ENCODE results near the gene MYL6. TPM values are rescaled to one million over a fixed set of nuclear protein-coding genes. Genes with fewer than 3 reads are reported as not detected.
"Not testable (repeated sequence)": the region's sequence is repeated elsewhere in the genome, so short reads cannot be mapped to it uniquely, and the experiment has no call there.

MYL6 gene
- total RNA-seq, 1 experiment from 2014 or later = 640 TPM

DNA sequence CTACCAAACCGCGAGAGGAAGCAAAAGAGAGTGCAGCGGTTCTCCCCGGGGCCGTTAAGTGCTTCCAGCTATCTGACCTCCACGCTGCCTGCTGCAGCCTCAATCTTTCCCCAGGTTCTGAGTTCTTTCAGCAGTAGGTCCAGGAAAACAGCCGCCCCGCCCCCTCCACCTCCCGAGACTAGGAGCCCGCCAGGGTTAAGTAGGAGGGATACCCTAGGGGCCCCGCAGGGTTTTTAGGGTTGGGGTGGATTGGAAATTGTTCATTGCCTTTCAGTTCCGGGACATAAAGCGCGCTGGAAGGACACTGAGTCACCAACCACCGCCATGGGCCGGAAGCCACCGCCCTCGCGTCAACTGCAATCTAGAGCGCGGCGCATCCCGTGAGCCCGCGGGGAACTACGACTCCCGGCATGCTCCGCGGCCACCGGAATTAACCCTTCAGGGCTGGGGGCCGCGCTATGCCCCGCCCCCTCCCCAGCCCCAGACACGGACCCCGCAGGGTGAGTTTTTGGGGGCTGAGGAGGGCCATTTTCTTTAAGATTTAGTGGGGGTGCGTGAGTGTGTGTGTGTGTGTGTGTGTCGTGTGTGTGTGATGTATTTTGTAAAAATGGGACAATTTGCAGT lies 5.9 kb upstream of the MYL6 start, which contains the start of gene MYL6B:
Gene MYL6B, plus strand, starts transcription at position 456 of the 624 bp plus-strand sequence. CDS start 1,332 bp downstream, outside the sequence.
- no peaks in the 10 kb centered on the region for H3K9me2 ChIP-seq (replicated peaks; ENCODE audit: insufficient read depth, low read length)
- H3K79me2 ChIP-seq (ENCODE audit: low read length) = peaks cover 13% of the 10 kb centered on the region; the same call in 1 of the 2 replicates
- H3K4me1 ChIP-seq (ENCODE audit: low read length) = peaks cover 35% of the 10 kb centered on the region
- no peaks in the 10 kb centered on the region for H3K27me3 ChIP-seq (ENCODE audit: low read length)
- H2AFZ ChIP-seq (ENCODE audit: low read length) = peak within 1 kb of the TSS; percentile 39
- H4K20me1 ChIP-seq (ENCODE audit: insufficient read depth, low read depth, low read length) = no peaks in the 10 kb centered on the region
- peak within 1 kb of the TSS; percentile 89 for H3K4me2 ChIP-seq (ENCODE audit: low read depth, low read length, poor library complexity, severe bottlenecking)
- H3K4me3 ChIP-seq (ENCODE audit: low read length) = peak within 1 kb of the TSS; percentile 83
- DNase-seq = peak; percentile 98
- H3K9me3 ChIP-seq (ENCODE audit: low read length) = no peaks in the 10 kb centered on the region
- peak within 1 kb of the TSS; percentile 89 for H3K9ac ChIP-seq (ENCODE audit: low read length)
- H3K27ac ChIP-seq (ENCODE audit: low read length) = peak within 1 kb of the TSS; percentile 91
- no peaks in the 10 kb centered on the region for H3K36me3 ChIP-seq (ENCODE audit: insufficient read depth, low read length)

DNA sequence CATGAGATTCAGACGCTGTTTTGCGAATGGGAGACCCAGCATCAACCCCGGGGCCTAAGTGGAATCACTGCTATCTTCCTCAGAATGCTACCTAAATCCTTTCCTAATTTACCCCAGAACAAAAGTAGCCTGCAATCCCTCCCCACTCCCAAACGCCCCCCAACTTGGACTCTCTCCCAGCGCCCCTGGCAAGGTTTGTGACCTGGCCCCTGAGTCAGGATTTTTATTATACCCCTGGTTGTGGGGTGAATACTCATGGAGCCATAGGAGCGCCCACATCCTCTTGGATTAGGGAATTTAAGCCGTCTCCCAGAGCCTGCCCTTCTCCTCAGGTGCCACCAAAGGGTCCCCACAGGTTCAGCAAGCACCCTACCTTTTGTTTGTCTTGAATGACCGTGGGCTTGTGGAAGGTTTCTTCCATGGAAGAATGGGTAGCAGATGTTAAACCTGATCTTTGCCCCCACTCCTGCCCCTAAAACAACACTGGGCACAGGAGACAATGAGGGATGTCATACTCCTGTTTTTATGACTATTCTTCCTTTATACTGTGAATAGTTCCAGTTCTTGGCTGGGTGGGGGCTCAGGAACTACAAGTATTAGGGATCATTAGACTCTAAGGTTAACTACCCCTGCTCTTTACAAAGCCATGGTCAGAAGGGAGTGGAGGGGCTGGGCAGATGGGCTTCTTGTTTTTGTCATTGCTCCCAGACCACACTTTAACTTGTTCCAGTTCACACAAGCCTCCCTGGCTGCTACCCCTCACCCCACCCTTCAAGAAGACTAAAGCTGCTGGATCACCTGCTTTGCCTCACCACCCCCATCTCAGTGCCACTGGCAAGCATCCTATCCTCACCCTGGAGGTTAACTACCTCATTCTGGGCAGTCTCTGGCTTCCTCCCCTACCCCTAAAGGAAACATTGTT lies 5.1 kb upstream of the MYL6 start:
- no peaks in the 10 kb centered on the region for H3K36me3 ChIP-seq (ENCODE audit: insufficient read depth, low read length)
- H3K27me3 ChIP-seq (ENCODE audit: low read length) = no peaks in the 10 kb centered on the region
- no peaks in the 10 kb centered on the region for H3K9me3 ChIP-seq (ENCODE audit: low read length)
- peak overlapping the region; percentile 89 for H3K4me2 ChIP-seq (ENCODE audit: low read depth, low read length, poor library complexity, severe bottlenecking)
- H4K20me1 ChIP-seq (ENCODE audit: insufficient read depth, low read depth, low read length) = no peaks in the 10 kb centered on the region
- H3K27ac ChIP-seq (ENCODE audit: low read length) = 0 out of 2 replicates have a peak overlapping the region, but pooled peaks have one; percentile 14
- H3K9me2 ChIP-seq (replicated peaks; ENCODE audit: insufficient read depth, low read length) = no peaks in the 10 kb centered on the region
- H3K79me2 ChIP-seq (ENCODE audit: low read length) = peaks cover 13% of the 10 kb centered on the region; the same call in 1 of the 2 replicates
- H3K4me3 ChIP-seq (ENCODE audit: low read length) = peak overlapping the region; percentile 83
- H3K4me1 ChIP-seq (ENCODE audit: low read length) = peaks cover 38% of the 10 kb centered on the region
- peak overlapping the region; percentile 89 for H3K9ac ChIP-seq (ENCODE audit: low read length)
- DNase-seq = no peak
- H2AFZ ChIP-seq (ENCODE audit: low read length) = no peak overlapping the region

DNA sequence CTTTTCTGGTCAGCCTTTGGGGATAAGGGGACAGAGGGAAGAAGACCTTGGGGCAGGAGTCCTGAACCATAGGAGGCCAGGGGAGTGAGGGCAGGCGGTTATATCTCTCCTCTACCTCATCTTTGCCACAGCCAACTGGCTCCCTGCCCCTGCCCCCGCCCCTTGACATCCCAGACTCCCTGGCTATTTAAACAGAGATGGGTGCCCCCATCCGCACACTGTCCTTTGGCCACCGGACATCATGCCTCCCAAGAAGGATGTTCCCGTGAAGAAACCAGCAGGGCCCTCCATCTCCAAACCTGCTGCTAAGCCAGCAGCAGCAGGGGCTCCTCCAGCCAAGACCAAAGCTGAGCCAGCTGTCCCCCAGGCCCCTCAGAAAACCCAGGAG lies 4.5 kb upstream of the MYL6 start:
- peaks cover 38% of the 10 kb centered on the region for H3K4me1 ChIP-seq (ENCODE audit: low read length)
- no peaks in the 10 kb centered on the region for H3K27me3 ChIP-seq (ENCODE audit: low read length)
- H3K9me2 ChIP-seq (replicated peaks; ENCODE audit: insufficient read depth, low read length) = no peaks in the 10 kb centered on the region
- H3K36me3 ChIP-seq (ENCODE audit: insufficient read depth, low read length) = no peaks in the 10 kb centered on the region
- H3K9me3 ChIP-seq (ENCODE audit: low read length) = no peaks in the 10 kb centered on the region
- H3K27ac ChIP-seq (ENCODE audit: low read length) = peak overlapping the region; percentile 14; the same call in 1 of the 2 replicates
- peak overlapping the region; percentile 89 for H3K4me2 ChIP-seq (ENCODE audit: low read depth, low read length, poor library complexity, severe bottlenecking)
- H4K20me1 ChIP-seq (ENCODE audit: insufficient read depth, low read depth, low read length) = no peaks in the 10 kb centered on the region
- peak overlapping the region; percentile 89 for H3K9ac ChIP-seq (ENCODE audit: low read length)
- DNase-seq = no peak
- H3K79me2 ChIP-seq (ENCODE audit: low read length) = peaks cover 19% of the 10 kb centered on the region
- H2AFZ ChIP-seq (ENCODE audit: low read length) = no peak overlapping the region
- H3K4me3 ChIP-seq (ENCODE audit: low read length) = peak overlapping the region; percentile 83; the same call in 1 of the 2 replicates

DNA sequence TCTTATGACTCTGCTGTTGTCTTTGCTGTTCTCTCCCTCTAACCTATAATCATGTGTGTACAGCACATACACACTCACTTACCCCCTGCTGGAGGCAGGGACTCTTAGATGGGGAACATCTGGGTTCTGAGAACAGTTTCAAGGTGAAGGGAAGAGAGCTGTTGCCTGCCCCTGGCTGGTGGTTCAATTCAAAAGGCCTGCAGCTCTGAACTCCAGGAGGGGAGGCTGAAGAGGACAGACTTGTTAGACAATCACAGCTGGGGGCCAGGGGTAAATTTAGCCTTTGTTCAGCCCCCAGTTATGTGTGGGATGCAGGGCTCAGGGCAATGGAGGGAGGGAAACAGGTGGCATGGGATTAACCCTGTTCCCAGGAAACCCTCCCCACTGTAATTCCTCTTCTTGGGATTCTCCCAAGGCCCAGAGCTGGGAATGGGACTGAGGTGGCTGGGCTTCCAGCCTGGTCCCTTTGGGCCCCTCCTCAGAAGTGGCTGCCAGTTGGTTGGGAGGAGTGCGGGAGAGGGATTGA lies 3.9 kb upstream of the MYL6 start:
- H3K4me2 ChIP-seq (ENCODE audit: low read depth, low read length, poor library complexity, severe bottlenecking) = peak overlapping the region; percentile 89
- H3K9me2 ChIP-seq (replicated peaks; ENCODE audit: insufficient read depth, low read length) = no peaks in the 10 kb centered on the region
- H3K27ac ChIP-seq (ENCODE audit: low read length) = peak overlapping the region; percentile 14; the same call in 1 of the 2 replicates
- H3K4me3 ChIP-seq (ENCODE audit: low read length) = no peak overlapping the region
- H3K4me1 ChIP-seq (ENCODE audit: low read length) = peaks cover 40% of the 10 kb centered on the region
- H2AFZ ChIP-seq (ENCODE audit: low read length) = no peak overlapping the region
- peak; percentile 54 for DNase-seq
- H3K9me3 ChIP-seq (ENCODE audit: low read length) = no peaks in the 10 kb centered on the region
- H4K20me1 ChIP-seq (ENCODE audit: insufficient read depth, low read depth, low read length) = no peaks in the 10 kb centered on the region
- no peaks in the 10 kb centered on the region for H3K27me3 ChIP-seq (ENCODE audit: low read length)
- no peaks in the 10 kb centered on the region for H3K36me3 ChIP-seq (ENCODE audit: insufficient read depth, low read length)
- peaks cover 25% of the 10 kb centered on the region for H3K79me2 ChIP-seq (ENCODE audit: low read length)
- H3K9ac ChIP-seq (ENCODE audit: low read length) = peak overlapping the region; percentile 89

DNA sequence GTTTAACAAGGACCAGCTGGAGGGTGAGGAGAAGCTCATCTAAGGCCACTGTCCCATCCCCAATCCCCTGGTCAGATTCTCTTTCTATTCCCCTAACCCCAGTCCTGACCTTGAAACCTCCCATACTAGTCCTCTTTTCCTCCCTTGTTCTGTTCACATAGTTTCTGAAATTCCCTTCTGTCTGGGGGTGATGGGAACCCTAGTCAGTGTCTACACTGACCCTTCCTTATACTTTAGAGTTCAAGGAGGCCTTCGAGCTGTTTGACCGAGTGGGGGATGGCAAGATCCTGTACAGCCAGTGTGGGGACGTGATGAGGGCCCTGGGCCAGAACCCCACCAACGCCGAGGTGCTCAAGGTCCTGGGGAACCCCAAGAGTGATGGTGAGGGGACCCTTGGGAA lies 3.3 kb upstream of the MYL6 start:
- H3K4me3 ChIP-seq (ENCODE audit: low read length) = no peak overlapping the region

DNA sequence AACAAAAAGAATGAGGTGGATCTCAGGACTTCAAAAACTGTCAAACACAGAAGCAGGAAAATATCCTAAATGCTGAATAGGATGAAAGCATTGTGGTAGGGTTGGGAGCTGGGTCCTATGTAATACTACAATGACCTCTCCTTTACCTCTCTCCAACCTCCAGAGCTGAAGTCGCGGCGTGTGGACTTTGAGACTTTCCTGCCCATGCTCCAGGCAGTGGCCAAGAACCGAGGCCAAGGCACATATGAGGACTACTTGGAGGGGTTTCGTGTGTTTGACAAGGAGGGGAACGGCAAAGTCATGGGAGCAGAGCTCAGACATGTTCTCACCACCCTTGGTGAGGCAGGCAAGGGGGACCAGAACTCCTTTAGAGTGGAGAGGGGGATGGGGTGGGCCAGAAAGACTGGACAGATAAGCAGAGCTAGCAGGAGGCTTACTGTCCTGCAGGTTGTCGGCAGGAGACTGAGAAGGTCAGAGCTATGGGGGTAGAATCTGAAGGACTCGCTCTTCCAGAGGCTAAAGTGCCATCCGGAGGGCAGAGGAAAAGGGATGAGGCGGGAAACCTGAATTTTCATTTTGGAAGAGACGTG lies 2.8 kb upstream of the MYL6 start:
- Histone ChIP-seq H3K9ac (ENCODE audit: low read length) (no peak overlapping the region), H3K4me2 (ENCODE audit: low read depth, low read length, poor library complexity, severe bottlenecking) (no peak overlapping the region), H3K9me2 (replicated peaks; ENCODE audit: insufficient read depth, low read length) (no peaks in the 10 kb centered on the region), H3K27ac (ENCODE audit: low read length) (no peak overlapping the region), H3K36me3 (ENCODE audit: insufficient read depth, low read length) (peaks cover 8% of the 10 kb centered on the region), H2AFZ (ENCODE audit: low read length) (no peak overlapping the region), H3K9me3 (ENCODE audit: low read length) (no peaks in the 10 kb centered on the region), H3K4me1 (ENCODE audit: low read length) (peaks cover 51% of the 10 kb centered on the region), H3K4me3 (ENCODE audit: low read length) (no peak overlapping the region), H3K27me3 (ENCODE audit: low read length) (no peaks in the 10 kb centered on the region), H4K20me1 (ENCODE audit: insufficient read depth, low read depth, low read length) (peaks cover 8% of the 10 kb centered on the region; the same call in 1 of the 2 replicates), H3K79me2 (ENCODE audit: low read length) (peaks cover 35% of the 10 kb centered on the region)
- no peak for DNase-seq

More for the DNA sequence above, 3.3 kb upstream of the MYL6 start:
- no peak for DNase-seq
- Histone ChIP-seq H3K4me2 (ENCODE audit: low read depth, low read length, poor library complexity, severe bottlenecking) (no peak overlapping the region), H3K79me2 (ENCODE audit: low read length) (peaks cover 30% of the 10 kb centered on the region), H3K36me3 (ENCODE audit: insufficient read depth, low read length) (peaks cover 2% of the 10 kb centered on the region), H3K27me3 (ENCODE audit: low read length) (no peaks in the 10 kb centered on the region), H3K9me3 (ENCODE audit: low read length) (no peaks in the 10 kb centered on the region), H3K4me1 (ENCODE audit: low read length) (peaks cover 45% of the 10 kb centered on the region), H2AFZ (ENCODE audit: low read length) (no peak overlapping the region), H3K9me2 (replicated peaks; ENCODE audit: insufficient read depth, low read length) (no peaks in the 10 kb centered on the region), H3K9ac (ENCODE audit: low read length) (peak overlapping the region; percentile 89; the same call in 1 of the 2 replicates), H4K20me1 (ENCODE audit: insufficient read depth, low read depth, low read length) (peaks cover 2% of the 10 kb centered on the region; the same call in 1 of the 2 replicates), H3K27ac (ENCODE audit: low read length) (no peak overlapping the region)

DNA sequence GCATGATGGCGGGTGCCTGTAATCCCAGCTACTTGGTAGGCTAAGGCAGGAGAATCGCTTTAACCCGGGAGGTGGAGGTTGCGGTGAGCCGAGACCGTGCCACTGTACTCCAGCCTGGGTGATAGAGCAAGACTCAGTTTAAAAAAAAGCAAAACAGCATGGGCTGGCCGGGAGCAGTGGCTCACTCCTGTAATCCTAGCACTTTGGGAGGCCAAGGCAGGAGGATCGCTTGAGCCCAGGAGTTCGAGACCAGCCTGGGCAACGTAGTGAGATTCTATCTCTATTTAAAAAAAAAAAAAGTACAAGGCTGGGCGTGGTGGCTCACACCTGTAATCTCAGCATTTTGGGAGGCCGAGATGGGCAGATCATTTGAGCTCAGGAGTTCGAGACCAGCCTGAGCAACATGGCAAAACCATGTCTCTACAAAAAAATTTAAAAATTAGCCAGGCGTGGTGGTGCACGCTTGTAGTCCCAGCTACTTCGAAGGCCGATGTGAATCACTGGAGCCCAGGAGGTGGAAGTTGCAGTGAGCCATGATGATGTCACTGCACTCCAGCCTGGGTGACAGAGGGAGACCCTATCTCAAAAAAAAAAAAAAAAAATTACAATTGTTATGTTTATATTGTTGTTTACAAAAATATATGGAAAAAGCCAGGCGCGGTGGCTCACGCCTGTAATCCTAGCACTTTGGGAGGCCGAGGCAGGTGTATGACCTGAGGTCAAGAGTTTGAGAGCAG lies 1.5 kb upstream of the MYL6 start:
- peaks cover 37% of the 10 kb centered on the region for H3K79me2 ChIP-seq (ENCODE audit: low read length)
- H3K9ac ChIP-seq (ENCODE audit: low read length) = peak overlapping the region; percentile 80
- H3K36me3 ChIP-seq (ENCODE audit: insufficient read depth, low read length) = peaks cover 20% of the 10 kb centered on the region
- not testable (repeated sequence) for H3K9me2 ChIP-seq (replicated peaks; ENCODE audit: insufficient read depth, low read length); H2AFZ ChIP-seq (ENCODE audit: low read length); H4K20me1 ChIP-seq (ENCODE audit: insufficient read depth, low read depth, low read length); H3K9me3 ChIP-seq (ENCODE audit: low read length); H3K27me3 ChIP-seq (ENCODE audit: low read length); DNase-seq
- peaks cover 54% of the 10 kb centered on the region for H3K4me1 ChIP-seq (ENCODE audit: low read length)
- peak overlapping the region; percentile 77 for H3K4me2 ChIP-seq (ENCODE audit: low read depth, low read length, poor library complexity, severe bottlenecking)
- H3K4me3 ChIP-seq (ENCODE audit: low read length) = peak overlapping the region; percentile 68
- H3K27ac ChIP-seq (ENCODE audit: low read length) = peak overlapping the region; percentile 82
